ENCODE measurements around the gene FAU.

Gene FAU

GRCh38 chr11:65102142-65103095, 19.5 kb downstream of the FAU start (continued):
- TF ChIP-seq OVOL3 (tag by site-specific recombination; IDR thresholded peaks at IDR 0.05) (0 out of 2 replicates have a peak, but pooled peaks have one; percentile 49), ZNF341 (tag by site-specific recombination; IDR thresholded peaks at IDR 0.05; ENCODE audit: low read depth) (no peak), ZNF280D (tag by site-specific recombination; IDR thresholded peaks at IDR 0.05) (no peak), ZNF324 (tag by site-specific recombination; IDR thresholded peaks at IDR 0.05) (no peak), ZNF18 (tag by site-specific recombination; IDR thresholded peaks at IDR 0.05) (no peak), ZNF433 (tag by site-specific recombination; IDR thresholded peaks at IDR 0.05; ENCODE audit: low read depth) (no peak), ZNF335 (tag by site-specific recombination; conservative IDR thresholded peaks at IDR 0.05) (peak; percentile 67), ZNF518A (tag by site-specific recombination; conservative IDR thresholded peaks at IDR 0.05; ENCODE audit: low read depth) (no peak), ZNF768 (tag by site-specific recombination; IDR thresholded peaks at IDR 0.05) (no peak), ZNF133 (tag by site-specific recombination; IDR thresholded peaks at IDR 0.05) (no peak), ZNF138 (tag by site-specific recombination; IDR thresholded peaks at IDR 0.05; ENCODE audit: borderline replicate concordance) (no peak), FEZF1 (tag by site-specific recombination; IDR thresholded peaks at IDR 0.05) (peak; percentile 85), KLF8 (tag by site-specific recombination; IDR thresholded peaks at IDR 0.05) (peak; percentile 50; the same call in 1 of the 2 replicates), ZNF610 (tag by site-specific recombination; IDR thresholded peaks at IDR 0.05; ENCODE audit: borderline replicate concordance) (peak; percentile 31; the same call in 1 of the 2 replicates), ZEB2 (tag by site-specific recombination; IDR thresholded peaks at IDR 0.05) (peak; percentile 88), ZNF426 (tag by site-specific recombination; IDR thresholded peaks at IDR 0.05) (no peak), ZNF114 (tag by site-specific recombination; IDR thresholded peaks at IDR 0.05) (no peak), IKZF3 (tag by site-specific recombination; IDR thresholded peaks at IDR 0.05) (peak; percentile 68), ZNF558 (tag by site-specific recombination; IDR thresholded peaks at IDR 0.05) (no peak), ZNF24 (tag by site-specific recombination; IDR thresholded peaks at IDR 0.05) (no peak; the same call in 1 of the 2 replicates), YY2 (tag by site-specific recombination; IDR thresholded peaks at IDR 0.05) (no peak), ZNF2 (tag by site-specific recombination; IDR thresholded peaks at IDR 0.05) (0 out of 2 replicates have a peak, but pooled peaks have one; percentile 46), BCL11A (tag by site-specific recombination; IDR thresholded peaks at IDR 0.05; ENCODE audit: low read depth) (peak; percentile 61), ZNF175 (tag by site-specific recombination; IDR thresholded peaks at IDR 0.05) (no peak), ZNF155 (tag by site-specific recombination; IDR thresholded peaks at IDR 0.05) (no peak), ZNF571 (tag by site-specific recombination; IDR thresholded peaks at IDR 0.05) (no peak), ZXDB (tag by site-specific recombination; IDR thresholded peaks at IDR 0.05) (peak; percentile 73; the same call in 1 of the 2 replicates), ZNF76 (tag by site-specific recombination; IDR thresholded peaks at IDR 0.05; ENCODE audit: borderline replicate concordance, low read depth) (no peak), ZNF830 (tag by site-specific recombination; IDR thresholded peaks at IDR 0.05; ENCODE audit: low read depth) (no peak)

All from HEK293 (cell line).